H4 (cell line): ENCODE measurements around the gene WAPL. TPM values are rescaled to one million over a fixed set of nuclear protein-coding genes. Genes with fewer than 3 reads are reported as not detected.
A peak's percentile ranks its signal among the peaks of the same experiment; 100 is the strongest.

Source experiments
- DNase-seq: peaks from one replicate; pipeline ENCODE4 v3.0.0-alpha.2; 2015; ENCODE audit warnings: low spot score
- total RNA-seq: library from RNA; depleted of rRNA; stranded (reverse); fragments of >200 nt; shearing (Covaris generic); gene quantifications from 2 replicates; pipeline ENCODE4 v1.2.3, GENCODE V29; 2014

Gene WAPL
- total RNA-seq, 1 experiment from 2014 or later = 23.8 TPM

GRCh38 chr10:86461963-86462804 lies 59.4 kb downstream of the WAPL start:
- no peak for DNase-seq

- no peak for DNase-seq
Measured at GRCh38 chr10:86451604-86451960, 70.0 kb downstream of the WAPL start.

GRCh38 chr10:86450806-86451603 lies 70.6 kb downstream of the WAPL start:
- no peak for DNase-seq

GRCh38 chr10:86449926-86450558 lies 71.5 kb downstream of the WAPL start:
- DNase-seq = no peak

GRCh38 chr10:86447432-86447831 lies 74.2 kb downstream of the WAPL start:
- no peak for DNase-seq

GRCh38 chr10:86446987-86447386 lies 74.6 kb downstream of the WAPL start:
- DNase-seq = no peak

- DNase-seq = no peak
Measured at GRCh38 chr10:86446440-86446839, 75.2 kb downstream of the WAPL start.

- no peak for DNase-seq
Measured at GRCh38 chr10:86443936-86444335, 77.7 kb downstream of the WAPL start.

GRCh38 chr10:86443069-86443468 lies 78.5 kb downstream of the WAPL start:
- no peak for DNase-seq

GRCh38 chr10:86440874-86441843 lies 80.4 kb downstream of the WAPL start:
- peak; percentile 8 for DNase-seq

- peak; percentile 35 for DNase-seq
Measured at GRCh38 chr10:86439544-86439943, 82.0 kb downstream of the WAPL start.

- no peak for DNase-seq
Measured at GRCh38 chr10:86438091-86438749, 83.4 kb downstream of the WAPL start.

- DNase-seq = no peak
Measured at GRCh38 chr10:86437447-86437846, 84.1 kb downstream of the WAPL start.

- no peak for DNase-seq
Measured at GRCh38 chr10:86436963-86437362, 84.6 kb downstream of the WAPL start.

- no peak for DNase-seq
Measured at GRCh38 chr10:86434656-86435055, 86.9 kb downstream of the WAPL start.

- no peak for DNase-seq
Measured at GRCh38 chr10:86423739-86424138, 97.9 kb downstream of the WAPL start.

GRCh38 chr10:86419101-86419500 lies 102.5 kb downstream of the WAPL start:
- no peak for DNase-seq

- DNase-seq = no peak
Measured at GRCh38 chr10:86415583-86415982, 106.0 kb downstream of the WAPL start.

- no peak for DNase-seq
Measured at GRCh38 chr10:86415116-86415515, 106.5 kb downstream of the WAPL start.

- no peak for DNase-seq
Measured at GRCh38 chr10:86413046-86413728, 108.4 kb downstream of the WAPL start.
